Urinary bladder (tissue), 4 donors: ENCODE measurements around the gene KCNIP3. TPM values are rescaled to one million over a fixed set of nuclear protein-coding genes. Genes with fewer than 3 reads are reported as not detected.

ENCODE experiments used
- DNase-seq: peaks from one replicate; pipeline ENCODE4 v3.0.0-alpha.2; 2015; ENCODE audit errors: extremely low spot score
- H3K27ac ChIP-seq: one replicate; pipeline ENCODE4 v1.5.1; 2013; ENCODE audit warnings: low read depth, mild to moderate bottlenecking, moderate library complexity
- H3K36me3 ChIP-seq: one replicate; pipeline ENCODE4 v1.6.1; 2013; ENCODE audit warnings: mild to moderate bottlenecking, moderate library complexity; ENCODE audit not compliant: insufficient read depth
- H3K4me1 ChIP-seq: one replicate; pipeline ENCODE4 v1.6.1; 2013; ENCODE audit warnings: mild to moderate bottlenecking, moderate library complexity; ENCODE audit not compliant: insufficient read depth
- H3K4me3 ChIP-seq: one replicate; pipeline ENCODE4 v1.5.1; 2013; ENCODE audit warnings: low read depth, low read length
- WGBS: extraction: QIAGEN DNeasy Blood & Tissue Kit; methylation state at CpG from one replicate; pipeline ENCODE4 v1.1.7; 2013; 5-methylcytosine and 5-hydroxymethylcytosine counted together
- polyA plus RNA-seq: library from polyadenylated mRNA; stranded (reverse); fragments of 200-250 nt; gene quantifications from one replicate; pipeline ENCODE4 v1.2.3, GENCODE V29; 2013
- total RNA-seq: library from RNA; depleted of rRNA; stranded (reverse); fragments of >200 nt; gene quantifications from one replicate; pipeline ENCODE4 v1.2.3, GENCODE V29; 2014
- donor health status: healthy with polysubstance abuse.
- donor health status: healthy.

KCNIP3 gene
- total and polyA plus RNA-seq, 2 donors: 6.1 to 16.8 TPM

GRCh38 chr2:95329401-95329800, 32.3 kb downstream of the KCNIP3 start:
- Histone ChIP-seq H3K4me3 (no peak overlapping the region), H3K4me1 (no peaks in the 10 kb centered on the region), H3K36me3 (no peaks in the 10 kb centered on the region), H3K27ac (no peak overlapping the region)
- WGBS: 94% methylated on average over 14 of the region's 14 CpGs
- no peak for DNase-seq

- no peak for DNase-seq
- Histone ChIP-seq H3K36me3 (no peaks in the 10 kb centered on the region), H3K4me1 (no peaks in the 10 kb centered on the region), H3K27ac (no peak overlapping the region), H3K4me3 (no peak overlapping the region)
- 77% methylated on average over 23 of the region's 23 CpGs for WGBS
Measured at GRCh38 chr2:95329891-95330793, 33.0 kb downstream of the KCNIP3 start.

GRCh38 chr2:95330794-95331338, 33.7 kb downstream of the KCNIP3 start:
- WGBS: 83% methylated on average over 11 of the region's 11 CpGs
- no peak for DNase-seq
- H3K36me3 ChIP-seq: no peaks in the 10 kb centered on the region
- H3K4me3 ChIP-seq: no peak overlapping the region
- H3K27ac ChIP-seq: no peak overlapping the region
- no peaks in the 10 kb centered on the region for H3K4me1 ChIP-seq

- Histone ChIP-seq H3K4me1 (no peaks in the 10 kb centered on the region), H3K4me3 (no peak overlapping the region), H3K27ac (no peak overlapping the region), H3K36me3 (no peaks in the 10 kb centered on the region)
- no peak for DNase-seq
- WGBS: 87% methylated on average over 10 of the region's 10 CpGs
Measured at GRCh38 chr2:95331606-95332005, 34.5 kb downstream of the KCNIP3 start.

GRCh38 chr2:95332036-95332435, 34.9 kb downstream of the KCNIP3 start:
- no peak overlapping the region for H3K4me3 ChIP-seq
- no peaks in the 10 kb centered on the region for H3K36me3 ChIP-seq
- no peaks in the 10 kb centered on the region for H3K4me1 ChIP-seq
- DNase-seq: no peak
- no peak overlapping the region for H3K27ac ChIP-seq
- 94% methylated on average over 8 of the region's 8 CpGs for WGBS

- no peaks in the 10 kb centered on the region for H3K36me3 ChIP-seq
- no peak for DNase-seq
- H3K4me3 ChIP-seq: no peak overlapping the region
- WGBS: 88% methylated on average over 7 of the region's 7 CpGs
- no peak overlapping the region for H3K27ac ChIP-seq
- H3K4me1 ChIP-seq: no peaks in the 10 kb centered on the region
Measured at GRCh38 chr2:95333056-95333455, 35.9 kb downstream of the KCNIP3 start.

GRCh38 chr2:95333888-95334338, 36.8 kb downstream of the KCNIP3 start:
- no peak overlapping the region for H3K27ac ChIP-seq
- H3K36me3 ChIP-seq: no peaks in the 10 kb centered on the region
- H3K4me3 ChIP-seq: no peak overlapping the region
- WGBS: 18% methylated on average over 11 of the region's 11 CpGs
- no peaks in the 10 kb centered on the region for H3K4me1 ChIP-seq
- DNase-seq: peak; percentile 45

GRCh38 chr2:95334916-95335641, 37.9 kb downstream of the KCNIP3 start:
- WGBS: 96% methylated on average over 1 of the region's 1 CpG
- Histone ChIP-seq H3K4me1 (no peaks in the 10 kb centered on the region), H3K4me3 (no peak overlapping the region), H3K27ac (no peak overlapping the region), H3K36me3 (no peaks in the 10 kb centered on the region)
- DNase-seq: no peak

GRCh38 chr2:95336406-95336805, 39.3 kb downstream of the KCNIP3 start:
- Histone ChIP-seq H3K4me3 (no peak overlapping the region), H3K4me1 (no peaks in the 10 kb centered on the region), H3K27ac (no peak overlapping the region), H3K36me3 (no peaks in the 10 kb centered on the region)
- 42% methylated on average over 2 of the region's 2 CpGs for WGBS
- no peak for DNase-seq

GRCh38 chr2:95337829-95338228, 40.7 kb downstream of the KCNIP3 start:
- Histone ChIP-seq H3K36me3 (no peaks in the 10 kb centered on the region), H3K4me3 (no peak overlapping the region), H3K4me1 (no peaks in the 10 kb centered on the region), H3K27ac (no peak overlapping the region)
- no peak for DNase-seq
- WGBS: 71% methylated on average over 7 of the region's 7 CpGs

- DNase-seq: no peak
- 87% methylated on average over 12 of the region's 12 CpGs for WGBS
Measured at GRCh38 chr2:95342556-95343320, 45.6 kb downstream of the KCNIP3 start.

GRCh38 chr2:95343429-95344214, 46.5 kb downstream of the KCNIP3 start:
- H3K36me3 ChIP-seq: no peaks in the 10 kb centered on the region
- H3K4me3 ChIP-seq: no peak overlapping the region
- WGBS: 89% methylated on average over 7 of the region's 7 CpGs
- no peaks in the 10 kb centered on the region for H3K4me1 ChIP-seq
- no peak for DNase-seq
- H3K27ac ChIP-seq: no peak overlapping the region

More at GRCh38 chr2:95342556-95343320, 45.6 kb downstream of the KCNIP3 start:
- Histone ChIP-seq H3K4me1 (no peaks in the 10 kb centered on the region), H3K27ac (no peak overlapping the region), H3K36me3 (no peaks in the 10 kb centered on the region), H3K4me3 (no peak overlapping the region)

GRCh38 chr2:95344215-95344583, 47.1 kb downstream of the KCNIP3 start:
- DNase-seq: no peak
- Histone ChIP-seq H3K4me1 (no peaks in the 10 kb centered on the region), H3K4me3 (no peak overlapping the region), H3K27ac (no peak overlapping the region), H3K36me3 (no peaks in the 10 kb centered on the region)
- WGBS: 79% methylated on average over 12 of the region's 12 CpGs
